Stimulated activated CD8-positive, alpha-beta memory T cell treated with anti-CD3 and anti-CD28 coated beads, Interleukin-7, amount 100 ng/mL, for 48 hours (primary cell): ENCODE measurements around the gene ELAPOR2.
"Not testable (repeated sequence)": the region's sequence is repeated elsewhere in the genome, so short reads cannot be mapped to it uniquely, and the experiment has no call there.

ENCODE experiments used
- DNase-seq, 2 donors: peaks; one replicate each; pipeline ENCODE4 v3.0.0-alpha.2; 2020; ENCODE audit warnings: low read depth in 1 of 2; ENCODE audit errors: extremely low read depth in 1 of 2

Gene ELAPOR2

DNA sequence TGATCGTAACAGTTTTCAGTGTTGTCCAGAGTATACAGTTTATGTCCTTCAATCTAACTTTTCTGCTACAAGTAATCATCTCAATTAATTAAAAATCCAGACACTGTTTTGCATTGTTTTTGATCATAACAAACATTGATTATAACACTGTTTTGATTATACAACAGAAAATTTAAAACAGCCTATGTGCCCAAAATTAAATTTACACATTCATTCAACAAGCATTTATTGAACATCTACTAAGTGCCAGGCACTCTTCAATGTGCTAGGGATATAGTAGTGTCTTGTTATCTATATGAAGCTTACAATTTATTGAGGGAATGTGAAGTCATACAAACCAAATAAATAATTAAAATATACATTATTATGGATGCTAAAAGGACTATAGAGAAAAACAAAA is 10.6 kb downstream of the ELAPOR2 start:
- no peak for DNase-seq

- DNase-seq = no peak
These were observed 13.0 kb downstream of the ELAPOR2 start for GRCh38 chr7:87046456-87046855.

DNA sequence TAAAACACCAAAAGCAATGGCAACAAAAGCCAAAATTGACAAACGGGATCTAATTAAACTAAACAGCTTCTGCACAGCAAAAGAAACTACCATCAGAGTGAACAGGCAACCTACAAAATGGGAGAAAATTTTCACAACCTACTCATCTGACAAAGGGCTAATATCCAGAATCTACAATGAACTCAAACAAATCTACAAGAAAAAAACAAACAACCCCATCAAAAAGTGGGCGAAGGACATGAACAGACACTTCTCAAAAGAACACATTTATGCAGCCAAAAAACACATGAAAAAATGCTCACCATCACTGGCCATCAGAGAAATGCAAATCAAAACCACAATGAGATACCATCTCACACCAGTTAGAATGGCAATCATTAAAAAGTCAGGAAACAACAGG is 14.7 kb downstream of the ELAPOR2 start:
- DNase-seq = not testable (repeated sequence)

DNA sequence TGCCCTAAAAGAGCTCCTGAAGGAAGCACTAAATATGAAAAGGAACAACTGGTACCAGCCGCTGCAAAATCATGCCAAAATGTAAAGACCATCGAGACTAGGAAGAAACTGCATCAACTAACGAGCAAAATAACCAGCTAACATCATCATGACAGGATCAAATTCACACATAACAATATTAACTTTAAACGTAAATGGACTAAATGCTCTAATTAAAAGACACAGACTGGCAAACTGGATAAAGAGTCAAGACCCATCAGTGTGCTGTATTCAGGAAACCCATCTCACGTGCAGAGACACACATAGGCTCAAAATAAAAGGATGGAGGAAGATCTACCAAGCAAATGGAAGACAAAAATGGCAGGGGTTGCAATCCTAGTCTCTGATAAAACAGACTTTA is 17.9 kb downstream of the ELAPOR2 start:
- DNase-seq = not testable (repeated sequence)

- DNase-seq = not testable (repeated sequence)
These were observed 19.7 kb downstream of the ELAPOR2 start for GRCh38 chr7:87039691-87040299.

- no peak for DNase-seq
These were observed 20.3 kb downstream of the ELAPOR2 start for GRCh38 chr7:87038993-87039690.

GRCh38 chr7:87036985-87037384 is 22.5 kb downstream of the ELAPOR2 start:
- DNase-seq = no peak

- no peak for DNase-seq
These were observed 26.7 kb downstream of the ELAPOR2 start for GRCh38 chr7:87032604-87033339.

- no peak for DNase-seq
These were observed 30.4 kb downstream of the ELAPOR2 start for GRCh38 chr7:87029078-87029477.

DNA sequence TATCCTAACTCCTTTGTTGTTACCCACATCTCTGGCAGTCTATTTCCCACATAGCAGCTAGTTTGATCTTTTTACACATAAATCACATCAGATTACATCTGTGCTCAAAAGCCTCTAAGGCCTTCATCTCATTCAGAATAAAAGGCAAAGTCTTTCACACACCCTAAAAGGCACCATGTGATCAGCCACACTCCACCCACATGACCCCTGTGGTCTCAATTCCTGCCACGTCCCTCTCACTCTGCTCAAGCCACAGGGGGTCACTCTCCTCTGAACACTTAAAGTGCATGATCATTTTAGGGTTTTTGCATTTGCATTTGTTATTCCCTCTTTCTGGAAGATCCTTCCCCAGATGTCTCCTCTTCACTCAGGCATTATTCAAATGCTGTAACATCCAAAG is 30.8 kb downstream of the ELAPOR2 start:
- DNase-seq = no peak

DNA sequence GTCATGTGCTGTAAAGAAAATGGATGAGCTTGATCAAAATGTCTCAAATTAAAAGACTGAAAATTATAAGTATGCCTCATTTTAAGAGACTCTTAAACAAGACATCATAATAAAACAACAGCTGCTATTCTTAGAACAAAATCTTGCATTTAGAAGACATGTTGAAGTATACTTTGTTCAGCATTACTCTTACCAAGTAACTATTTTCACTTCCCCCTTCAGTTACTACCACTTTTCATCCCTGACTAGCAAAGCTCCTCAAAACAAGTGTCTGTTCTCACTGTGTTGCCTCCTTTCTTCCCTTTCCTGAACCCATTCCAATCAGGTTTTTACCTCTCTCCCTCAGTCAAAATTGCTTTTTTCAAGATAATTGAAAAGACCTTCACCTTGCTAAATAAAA is 31.6 kb downstream of the ELAPOR2 start:
- no peak for DNase-seq

- no peak for DNase-seq
These were observed 38.2 kb downstream of the ELAPOR2 start for GRCh38 chr7:87021285-87021684.

- no peak for DNase-seq
These were observed 42.8 kb downstream of the ELAPOR2 start for GRCh38 chr7:87016606-87017005.

DNA sequence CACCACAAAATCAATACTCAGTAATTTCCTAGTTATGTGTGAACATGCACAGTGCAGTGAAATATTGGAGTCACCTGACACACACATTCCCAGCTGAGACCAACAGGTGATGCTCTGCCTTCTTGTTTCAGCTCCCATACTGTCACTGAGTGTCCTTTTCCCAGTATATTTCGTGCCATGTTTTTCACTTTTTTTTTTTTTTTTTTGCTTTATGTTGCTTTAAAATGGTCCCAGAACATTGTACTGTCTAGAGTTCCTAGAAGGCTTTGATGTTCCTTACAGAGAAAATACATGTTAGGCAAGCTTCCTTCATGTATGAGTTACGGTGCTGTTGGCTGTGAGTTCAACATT is 45.6 kb downstream of the ELAPOR2 start:
- DNase-seq = no peak

GRCh38 chr7:87013136-87013839 is 46.2 kb downstream of the ELAPOR2 start:
- no peak for DNase-seq
